NCI-H510A treated with DMSO at 0.1 percent for 48 hours (cell line): ENCODE results near the gene SNAPC4.

ENCODE experiments used
- DNase-seq: peaks from one replicate; lab custom pipeline; 2025; lab: John Stamatoyannopoulos, UW

The SNAPC4 gene

DNA sequence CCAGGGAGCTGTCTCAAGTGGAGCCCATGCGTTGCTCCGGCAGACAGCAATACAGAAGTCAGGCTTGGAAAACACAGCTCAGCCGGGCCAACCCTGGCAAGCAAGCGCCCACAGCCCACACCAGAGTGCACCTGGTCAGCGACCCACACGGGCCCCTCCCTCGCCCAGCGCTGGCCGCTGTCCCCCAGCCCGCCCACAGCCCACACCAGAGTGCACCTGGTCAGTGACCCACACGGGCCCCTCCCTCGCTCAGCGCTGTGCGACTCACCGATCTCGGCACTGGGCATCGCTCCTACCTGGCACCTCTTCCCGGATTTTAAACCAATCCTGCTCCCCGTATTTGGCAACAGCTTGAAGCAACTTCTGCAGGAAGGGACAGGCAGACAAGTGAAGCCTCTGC lies 12.8 kb downstream of the SNAPC4 start:
- DNase-seq, result no peak

DNA sequence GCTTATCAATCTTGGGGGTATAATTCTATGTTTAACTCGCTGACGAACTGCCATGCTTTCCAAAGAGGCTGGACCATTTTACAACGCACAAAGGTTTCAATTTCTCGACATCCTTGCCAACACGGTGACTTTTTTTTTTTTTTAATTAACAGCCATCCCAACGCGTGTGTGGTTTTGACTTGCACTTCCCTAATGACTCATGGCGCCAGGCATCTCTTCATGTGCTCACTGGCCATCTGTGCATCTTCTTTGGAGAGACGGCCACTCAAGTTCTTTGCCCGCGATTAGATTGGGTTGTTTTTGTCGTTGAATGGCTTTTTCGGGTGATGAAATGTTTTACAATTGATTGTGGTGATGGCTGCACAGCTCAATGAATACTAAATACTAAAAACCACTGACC lies 14.0 kb downstream of the SNAPC4 start:
- DNase-seq, result no peak

DNA sequence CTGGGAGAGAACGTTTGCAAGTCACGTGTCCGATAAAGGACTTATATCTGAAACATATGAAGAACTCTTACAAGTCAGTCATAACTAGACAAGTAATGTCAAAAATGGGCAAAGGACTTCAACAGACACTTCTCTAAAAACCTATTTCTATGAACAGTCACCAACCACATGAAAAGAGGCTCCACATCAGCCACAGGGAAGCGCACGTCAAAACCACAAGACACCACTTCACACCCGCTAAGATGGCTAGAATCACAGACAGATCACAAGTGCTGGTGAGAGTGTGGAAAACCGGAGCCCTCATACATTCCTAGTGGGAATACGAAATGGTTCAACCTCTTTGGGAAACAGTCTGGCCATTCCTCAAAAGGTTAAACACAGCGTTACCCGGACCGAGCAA lies 15.0 kb downstream of the SNAPC4 start:
- no peak for DNase-seq

DNA sequence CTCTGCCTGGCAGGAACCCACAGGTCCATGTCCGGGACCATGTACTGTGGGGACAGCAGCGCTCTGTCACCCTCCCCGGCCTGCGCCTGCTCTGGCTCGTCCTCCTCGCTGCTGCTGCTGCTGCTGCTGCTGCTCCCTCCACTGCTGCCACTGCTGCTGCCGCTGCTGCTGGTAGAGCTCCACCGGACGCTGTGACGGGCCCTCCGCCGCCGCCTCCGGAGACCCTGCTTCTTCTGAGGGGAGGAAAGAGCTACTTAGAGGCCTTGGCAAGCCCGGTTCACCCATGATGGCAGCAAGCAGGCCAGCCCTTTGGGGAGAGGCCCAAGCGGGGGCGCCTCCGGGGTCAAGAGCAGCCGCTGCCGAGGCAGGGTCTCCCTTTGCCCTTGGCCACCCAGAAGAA lies 16.5 kb downstream of the SNAPC4 start:
- DNase-seq, result no peak

DNA sequence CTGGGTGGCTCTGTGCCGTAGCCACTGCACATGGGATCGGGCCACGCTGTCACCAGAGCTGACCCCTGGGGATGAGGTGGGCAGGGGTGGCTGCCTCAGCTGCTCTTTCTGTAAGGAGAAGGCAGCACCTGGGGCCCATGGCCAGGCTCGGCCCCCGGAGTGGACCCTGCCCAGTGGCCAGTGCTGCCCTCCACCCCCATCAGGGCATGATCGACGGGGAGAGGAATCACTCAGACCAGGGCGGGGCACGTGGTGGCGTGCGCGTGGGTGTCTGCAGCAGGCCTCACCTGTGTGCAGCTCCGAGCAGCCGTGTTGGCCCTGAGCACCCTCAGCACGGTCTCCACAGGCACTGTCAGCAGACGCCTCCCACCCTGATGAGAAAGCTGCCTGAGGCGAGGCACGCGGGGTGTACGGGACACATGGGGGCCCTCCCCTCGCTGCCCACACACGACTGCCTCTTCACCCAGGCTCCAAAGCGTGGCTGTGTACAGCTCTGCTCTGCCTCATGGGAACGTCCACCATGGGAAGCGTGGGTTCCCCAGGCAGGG lies 17.9 kb downstream of the SNAPC4 start:
- DNase-seq, result no peak

DNA sequence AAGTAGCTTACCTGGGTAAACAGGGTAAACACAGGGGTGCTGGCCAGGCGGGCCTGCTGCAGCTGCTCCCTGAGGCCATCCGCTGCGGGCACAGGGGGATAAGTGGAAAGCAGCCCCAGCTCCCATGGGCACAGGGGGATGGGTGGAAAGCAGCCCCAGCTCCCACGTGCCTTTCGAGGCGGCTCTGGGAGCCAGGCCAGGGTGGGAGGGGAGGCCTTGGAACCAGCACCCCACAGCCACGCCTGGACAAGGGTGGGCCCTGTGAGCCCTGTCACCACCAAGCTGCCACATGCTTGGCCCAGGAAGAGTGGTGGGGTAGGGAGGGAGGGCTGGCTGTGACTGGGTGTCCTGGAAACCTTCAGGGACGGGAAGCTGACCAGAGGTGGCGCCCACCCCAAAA lies 18.7 kb downstream of the SNAPC4 start:
- DNase-seq, result no peak

DNA sequence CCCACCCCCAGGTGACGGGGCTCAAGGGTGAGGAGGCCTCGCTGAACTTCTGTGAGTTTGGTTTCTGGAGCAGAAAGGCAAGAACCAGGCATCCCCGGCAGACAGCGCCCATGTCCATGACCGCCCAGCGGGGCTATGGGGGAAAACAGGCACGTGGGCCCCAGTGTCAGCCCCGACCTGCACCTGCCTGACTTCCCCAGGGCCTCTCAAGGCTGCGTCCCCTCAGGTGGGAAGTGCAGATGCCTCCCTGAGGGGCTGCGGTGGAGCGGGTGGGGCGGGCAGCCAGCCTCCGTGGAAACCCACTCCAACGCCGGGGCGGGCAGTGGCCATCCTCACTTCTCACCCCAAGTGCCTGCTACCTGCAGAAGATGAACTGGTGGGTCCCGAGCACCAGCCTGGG lies 19.6 kb downstream of the SNAPC4 start:
- no peak for DNase-seq

DNA sequence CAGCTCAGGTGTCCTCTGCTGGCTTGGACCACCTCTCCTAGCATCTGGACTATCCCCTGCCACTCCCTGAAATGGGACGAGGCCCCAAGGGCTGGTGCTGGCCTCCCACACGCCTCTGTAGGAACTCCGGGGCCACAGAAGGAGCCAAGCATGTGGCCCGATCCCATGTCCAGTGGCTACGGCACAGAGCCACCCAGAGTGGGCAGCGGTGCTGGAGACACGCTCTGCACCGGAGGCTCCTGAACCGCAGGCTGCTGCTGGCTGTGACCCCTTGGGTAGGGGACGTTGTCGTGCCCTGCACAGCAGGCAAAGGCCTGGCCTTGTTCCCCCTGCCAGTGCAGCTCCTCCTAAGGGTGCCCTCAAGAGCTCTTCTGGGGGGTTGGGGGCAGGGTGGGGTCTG lies 20.1 kb downstream of the SNAPC4 start:
- no peak for DNase-seq

DNA sequence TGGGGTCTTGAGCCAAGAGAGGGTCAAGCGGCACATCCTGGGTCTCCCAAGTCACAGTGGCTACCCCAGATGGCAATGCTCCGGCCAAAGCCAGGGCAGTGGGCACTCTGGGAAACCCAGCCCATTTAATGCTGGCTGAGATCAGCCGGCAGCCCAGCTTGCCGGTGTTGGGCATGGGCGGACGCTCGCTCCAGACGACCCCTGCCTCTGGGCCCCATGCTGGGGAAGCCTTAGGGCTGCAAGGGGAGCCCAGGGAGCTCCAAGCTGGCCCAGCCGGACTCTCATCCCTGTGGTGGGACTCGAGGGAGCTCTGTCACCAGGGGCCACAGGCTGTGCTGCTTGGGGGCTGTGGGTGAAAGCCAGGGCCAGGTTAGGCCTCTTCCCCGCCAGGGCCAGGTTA lies 20.6 kb downstream of the SNAPC4 start:
- no peak for DNase-seq

DNA sequence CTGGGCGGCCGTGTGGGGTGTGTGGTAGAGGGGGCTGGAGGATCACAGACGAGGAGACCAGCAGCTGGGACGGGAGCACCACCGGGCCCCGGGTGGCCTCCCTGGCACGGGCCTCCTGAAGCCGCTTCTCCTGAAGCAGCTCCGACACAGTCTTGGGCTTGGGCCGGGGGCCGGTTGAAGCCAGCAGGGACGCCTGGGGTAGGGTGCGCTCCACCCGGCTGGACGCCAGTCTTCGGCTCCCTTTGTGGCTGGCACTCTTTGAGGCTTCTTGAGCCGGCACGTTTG lies 21.0 kb downstream of the SNAPC4 start:
- DNase-seq, result no peak

DNA sequence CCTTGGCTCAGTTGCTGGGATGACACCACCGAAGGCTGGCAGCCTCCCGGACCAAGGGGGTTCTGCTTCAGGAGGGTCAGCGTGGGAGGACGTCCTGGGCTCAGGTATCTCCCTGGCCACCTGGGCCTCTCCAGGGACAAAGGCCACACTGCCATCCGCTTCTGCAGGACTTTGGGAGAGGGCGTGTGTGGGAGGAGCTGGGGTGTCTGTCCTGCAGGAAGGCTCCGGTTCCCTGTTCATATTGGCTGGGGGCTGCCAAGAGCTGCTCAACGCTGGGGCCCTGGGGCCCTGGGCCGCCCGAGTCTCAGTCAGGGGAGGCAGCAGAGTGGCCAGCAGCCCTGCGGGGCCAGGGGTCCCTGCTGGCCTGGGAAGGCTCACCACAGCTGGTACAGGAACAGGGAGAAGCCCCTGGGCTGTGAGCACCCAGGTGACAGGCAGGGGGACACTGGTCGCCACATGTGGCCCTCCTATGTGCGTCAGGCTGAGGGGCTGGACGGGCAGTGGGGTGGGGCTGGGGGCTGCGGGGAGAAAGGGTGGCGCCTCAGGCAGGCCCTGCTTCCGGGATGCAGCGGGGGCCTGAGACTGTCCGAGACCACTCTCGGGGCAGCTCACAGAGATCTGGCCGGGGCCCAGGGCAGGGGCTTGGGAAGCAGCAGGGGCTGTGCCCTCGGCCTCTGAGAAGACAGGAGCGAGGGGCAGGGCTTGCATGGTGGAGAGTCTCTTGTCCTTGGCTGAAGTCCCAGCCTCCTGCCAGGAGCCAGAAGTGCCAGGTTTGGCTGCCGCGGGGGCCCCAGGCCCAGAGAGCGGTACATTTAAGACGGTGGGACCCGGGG lies 21.6 kb downstream of the SNAPC4 start:
- no peak for DNase-seq

DNA sequence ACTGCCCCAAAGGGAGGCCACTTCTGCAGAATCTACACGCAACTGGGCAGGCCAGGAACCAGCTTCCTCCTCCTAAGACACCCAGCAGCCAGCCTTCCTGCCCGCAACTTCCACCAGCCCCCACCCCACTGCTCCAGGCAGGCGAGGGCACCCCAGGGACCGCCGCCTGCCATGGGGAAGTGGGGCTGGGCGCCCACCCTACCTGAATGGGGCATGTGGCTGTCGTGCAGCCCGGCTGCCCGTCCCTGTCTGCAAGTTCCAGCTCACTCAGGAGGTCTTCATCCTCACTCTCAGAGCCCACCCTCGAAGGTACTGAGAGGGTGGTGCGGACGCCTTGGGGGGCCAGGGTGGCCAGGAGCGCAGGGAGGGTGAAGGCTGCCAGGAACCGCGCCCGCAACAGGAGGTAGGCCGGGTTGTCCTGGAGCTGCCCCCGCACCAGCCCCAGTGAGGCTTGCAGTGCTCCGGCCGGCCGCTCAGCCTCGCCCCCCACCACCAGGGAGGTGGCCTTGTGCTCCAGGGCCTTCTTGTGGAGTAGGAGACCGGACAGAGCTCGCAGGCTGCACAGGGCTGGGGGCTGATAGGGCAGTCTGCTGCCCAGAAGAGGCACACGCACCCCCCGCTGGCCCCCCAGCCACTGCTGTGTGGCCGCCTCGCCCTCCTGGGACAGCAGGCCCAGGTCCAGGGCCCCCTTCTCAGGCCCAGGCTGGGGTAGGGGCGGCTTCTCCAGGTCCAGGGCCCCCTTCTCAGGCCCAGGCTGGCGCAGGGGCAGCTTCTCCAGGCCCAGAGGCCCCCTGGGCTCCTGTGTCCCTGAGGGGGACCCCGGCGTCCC lies 22.4 kb downstream of the SNAPC4 start:
- DNase-seq, result no peak

DNA sequence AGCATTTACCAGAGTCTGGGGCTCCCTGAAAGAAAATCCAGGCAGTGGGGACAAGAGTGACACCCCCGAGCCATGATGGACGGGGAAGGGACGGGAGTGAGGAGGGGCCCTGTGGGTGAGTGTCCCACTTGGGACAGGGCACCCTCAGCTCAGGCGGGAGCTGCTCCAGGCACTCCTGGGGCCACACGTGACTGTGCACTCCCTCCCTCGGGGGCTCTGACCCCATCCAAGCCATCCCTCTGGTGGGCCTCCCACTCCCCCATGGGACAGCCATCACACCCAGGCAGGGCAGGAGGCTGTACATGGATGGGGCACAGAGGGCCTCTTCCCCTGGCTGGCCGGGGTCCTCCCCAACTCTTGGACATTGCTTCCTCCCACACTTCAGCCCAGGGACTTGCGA lies 23.5 kb downstream of the SNAPC4 start:
- DNase-seq, result no peak

DNA sequence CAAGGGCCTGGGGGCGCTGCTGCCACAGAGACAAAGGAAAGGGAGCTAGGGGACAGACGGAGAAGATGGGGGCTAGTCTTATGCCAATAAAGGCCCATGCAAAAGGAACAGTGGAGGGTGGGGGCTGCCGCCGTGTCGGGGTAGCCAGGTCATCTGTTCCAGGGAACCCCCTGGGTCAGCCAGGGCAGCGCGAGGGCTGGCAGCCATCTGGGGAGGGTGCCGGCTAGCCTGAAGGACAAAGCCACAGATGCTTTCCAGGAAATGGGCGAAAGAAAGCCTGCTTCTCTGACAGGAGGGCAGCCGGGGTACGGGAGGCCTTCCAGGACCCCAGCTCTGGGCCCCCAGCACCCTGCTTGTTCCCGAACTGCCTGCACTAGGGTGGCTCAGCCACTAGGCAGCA lies 24.9 kb downstream of the SNAPC4 start:
- no peak for DNase-seq

DNA sequence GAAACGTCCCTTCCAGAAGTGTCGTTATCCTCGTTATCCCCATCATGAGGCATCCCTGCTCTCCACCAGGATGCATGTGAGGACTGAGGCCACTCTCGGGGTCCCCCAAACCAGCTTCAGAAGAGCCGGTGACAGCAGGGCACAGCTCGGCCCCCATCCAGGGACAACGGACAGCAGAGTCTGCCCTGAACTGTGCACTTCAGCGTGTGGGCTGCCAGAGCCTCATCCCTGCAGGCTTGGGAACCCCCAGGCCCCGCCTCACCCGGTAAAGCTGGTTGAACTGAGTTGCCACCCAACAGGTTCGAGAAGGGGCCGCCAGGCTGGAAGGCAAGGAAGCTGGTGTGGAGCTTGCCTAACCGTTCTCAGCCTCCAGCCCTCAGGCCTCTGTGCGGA lies 25.8 kb downstream of the SNAPC4 start:
- no peak for DNase-seq

DNA sequence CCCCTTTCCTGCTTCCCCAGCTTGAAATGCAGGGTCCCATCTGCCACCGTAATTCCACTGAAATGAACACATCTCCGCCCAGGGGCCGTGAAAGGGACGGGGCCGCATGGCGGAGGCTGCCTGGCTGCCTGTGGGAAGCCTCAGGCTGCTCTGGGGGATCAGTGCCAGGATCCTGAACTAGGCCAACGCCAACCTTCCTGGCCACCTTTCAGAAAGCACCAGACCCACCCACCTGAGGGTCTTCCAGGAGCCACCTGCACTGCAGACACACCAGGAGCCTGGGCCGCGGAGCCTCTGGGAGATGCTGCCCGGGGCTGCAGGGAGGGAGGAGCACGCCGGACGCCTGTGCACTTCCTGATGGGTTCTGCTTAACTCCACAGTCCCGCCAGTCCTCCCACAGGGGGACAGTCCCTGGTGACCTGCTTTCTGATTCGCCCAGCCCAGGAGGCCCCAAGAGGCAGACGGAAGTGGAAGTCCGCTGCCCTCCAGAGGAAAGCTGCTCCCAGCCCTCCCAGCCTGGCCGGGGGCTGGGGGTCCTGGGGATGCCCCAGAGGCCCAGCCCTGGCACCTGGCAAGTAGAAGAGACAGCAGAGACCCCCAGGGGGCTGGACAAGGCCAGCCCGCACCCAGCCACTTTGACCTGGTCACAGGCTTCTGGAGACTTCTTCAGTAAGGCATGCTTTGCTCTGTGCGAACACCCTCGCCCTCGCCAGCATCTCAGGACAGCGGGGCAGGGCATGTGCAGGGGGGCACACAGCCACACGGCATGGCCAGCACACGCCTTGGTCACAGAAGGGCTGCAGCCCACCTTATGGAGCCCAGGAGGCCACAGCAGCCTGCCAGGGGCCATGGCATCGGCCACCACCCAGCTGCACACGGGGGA lies 26.4 kb downstream of the SNAPC4 start, which contains the start of gene CARD9:
Gene CARD9, minus strand, starts transcription at position 370 of the 883 bp plus-strand sequence. CDS start 1,591 bp downstream, outside the sequence.
- no peak for DNase-seq

DNA sequence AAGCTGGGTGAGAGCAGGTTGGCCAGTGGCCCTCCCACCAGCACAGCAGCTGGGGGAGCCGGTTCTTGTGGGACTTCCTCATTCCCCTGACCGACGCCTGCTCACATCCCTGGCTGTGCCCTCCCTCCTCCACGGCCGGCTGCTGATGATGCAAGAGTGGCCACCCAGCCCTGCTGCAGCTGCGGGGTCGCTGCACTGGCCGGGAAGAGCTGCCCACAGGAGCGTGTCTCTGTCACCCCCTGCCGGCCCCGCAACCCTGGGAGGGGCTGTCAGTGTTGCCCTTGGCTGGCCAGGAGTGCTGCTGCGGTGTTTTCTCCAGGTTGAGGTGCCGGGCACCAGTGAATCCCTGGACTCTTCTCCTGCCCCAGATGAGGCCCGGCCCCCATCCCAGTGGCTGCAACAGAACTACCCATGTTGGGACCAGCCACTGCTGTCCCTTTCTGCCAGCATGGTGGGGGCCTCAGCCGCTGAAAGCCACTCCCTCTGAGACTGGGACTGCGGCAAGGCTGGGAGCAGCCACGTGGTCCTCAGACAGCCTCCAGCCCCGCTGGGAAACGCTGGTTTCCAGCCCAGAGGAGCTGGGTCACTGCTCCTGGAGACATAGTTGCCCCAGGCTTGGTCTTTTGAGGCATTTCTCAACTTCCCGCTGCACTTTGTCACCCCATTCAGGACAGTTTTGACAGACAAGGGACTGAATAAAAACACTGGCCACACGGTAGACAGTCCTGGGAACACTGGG lies 27.2 kb downstream of the SNAPC4 start:
- DNase-seq, result no peak

DNA sequence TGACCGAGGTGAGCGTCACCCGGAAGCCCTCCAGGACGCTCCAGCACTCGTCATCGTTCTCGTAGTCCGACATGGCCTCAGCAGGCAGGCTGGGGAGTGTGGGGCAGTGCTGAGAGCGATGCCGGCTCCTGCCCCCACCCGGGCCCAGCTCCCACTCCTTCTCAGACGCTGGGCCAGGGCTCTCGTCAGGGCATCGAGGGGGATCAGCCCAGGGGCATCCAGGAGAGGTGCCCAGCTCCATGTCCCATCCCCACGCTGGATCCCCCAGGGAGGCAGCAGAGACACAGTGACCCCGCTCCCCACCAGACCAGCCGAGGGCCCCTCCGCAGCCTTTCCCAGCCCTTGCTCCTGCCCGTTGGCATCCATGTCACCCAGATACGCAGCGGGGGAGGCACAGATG lies 28.0 kb downstream of the SNAPC4 start:
- DNase-seq, result no peak

DNA sequence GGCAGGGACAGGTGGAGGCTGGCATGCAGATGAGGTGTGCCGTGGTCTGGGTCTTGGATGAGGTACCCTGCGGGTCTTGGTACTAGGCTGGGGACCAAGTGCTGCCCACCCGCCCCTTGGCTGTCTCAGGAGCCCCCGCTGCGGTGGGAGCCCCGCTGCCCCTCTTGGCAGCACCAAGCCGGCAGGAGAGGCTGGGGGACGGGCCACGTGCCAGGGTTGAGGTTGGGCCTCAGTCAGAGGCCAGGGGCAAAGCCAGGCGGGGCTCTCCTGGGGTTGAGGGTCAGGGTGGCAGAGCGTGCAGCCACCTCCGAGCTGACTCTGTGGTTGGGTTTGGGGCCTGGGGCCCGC lies 28.5 kb downstream of the SNAPC4 start:
- DNase-seq, result no peak

DNA sequence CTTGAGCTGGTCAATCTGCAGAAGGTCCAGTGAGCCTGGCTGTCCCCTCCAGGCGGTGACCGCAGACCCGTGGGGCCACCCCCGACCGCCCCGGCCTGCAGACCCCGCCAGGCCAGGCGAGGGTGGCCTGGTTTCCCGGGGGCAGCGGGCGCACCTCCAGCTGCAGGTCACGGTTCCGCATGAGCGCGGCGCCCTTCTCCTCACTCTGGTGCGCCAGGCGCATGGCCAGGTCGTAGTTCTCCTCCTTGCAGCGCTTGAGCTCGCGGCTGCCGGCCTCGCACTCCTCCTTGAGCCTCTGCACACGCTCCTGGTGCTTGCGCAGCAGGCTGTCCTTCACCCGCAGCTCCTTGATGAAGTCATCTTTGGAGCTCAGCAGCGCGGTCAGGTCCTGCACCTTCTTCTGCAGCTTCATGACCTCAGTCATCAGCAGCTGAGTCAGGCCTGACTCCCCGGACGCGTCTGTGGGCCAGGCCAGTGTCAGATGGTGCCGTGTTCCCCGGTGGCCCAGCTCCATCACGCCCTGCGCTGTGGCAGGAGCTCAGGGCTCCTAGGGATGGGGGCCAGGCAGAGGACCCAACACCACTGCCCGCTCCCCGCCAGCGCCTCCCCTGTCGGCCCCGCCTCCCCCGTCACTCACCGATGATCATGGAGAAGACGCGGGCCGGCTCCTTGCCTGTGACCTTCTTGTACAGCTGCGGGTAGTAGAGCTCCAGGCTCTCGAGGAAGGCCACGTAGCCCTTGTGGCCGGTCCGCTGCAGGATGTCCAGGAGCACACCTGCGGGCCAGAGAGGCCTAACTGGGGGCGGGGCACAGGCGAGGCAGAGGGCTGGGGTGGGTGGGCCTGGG lies 29.1 kb downstream of the SNAPC4 start:
- DNase-seq, result no peak

DNA sequence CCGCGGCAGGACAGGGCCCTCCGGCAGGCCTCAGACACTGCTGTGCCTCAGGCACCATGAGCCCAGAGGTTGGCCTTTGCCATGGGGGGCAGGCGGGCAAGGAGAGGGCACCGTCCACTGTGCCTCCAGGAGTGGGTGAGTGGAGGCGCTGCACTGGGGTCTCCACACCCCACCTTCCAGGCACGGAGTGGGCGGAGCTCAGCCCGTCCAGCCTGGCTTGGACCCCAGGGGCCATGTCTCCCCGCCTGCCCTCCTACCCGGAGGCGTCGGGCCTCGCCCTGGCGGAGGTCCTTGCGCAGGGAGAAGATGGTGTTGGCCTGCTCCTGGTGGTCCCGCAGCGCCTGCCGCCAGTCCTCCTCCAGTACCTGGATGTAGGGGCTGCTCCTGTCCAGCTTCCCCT lies 29.9 kb downstream of the SNAPC4 start:
- no peak for DNase-seq
